WERI-Rb-1 (cell line): ENCODE results near the gene ALDH3B2.

Experiments
- DNase-seq: peaks from one replicate; pipeline ENCODE4 v3.0.0-alpha.2; 2020
- H3K27ac ChIP-seq: fragments of 250-450 bp; sonication (Bioruptor Pico); 2 replicates; pipeline ENCODE4 v1.5.1; 2020; ENCODE audit warnings: mild to moderate bottlenecking, moderate library complexity
- H3K27me3 ChIP-seq: fragments of 250-450 bp; sonication (Bioruptor Pico); 2 replicates; pipeline ENCODE4 v1.5.1; 2021; ENCODE audit warnings: mild to moderate bottlenecking, low read depth, moderate library complexity; ENCODE audit not compliant: insufficient read depth, severe bottlenecking
- H3K36me3 ChIP-seq: fragments of 250-450 bp; sonication (Bioruptor Pico); 2 replicates; pipeline ENCODE4 v1.5.1; 2020; ENCODE audit warnings: mild to moderate bottlenecking, moderate library complexity
- H3K4me3 ChIP-seq: 2 replicates; pipeline ENCODE4 v1.5.1; 2011; ENCODE audit warnings: low read depth, mild to moderate bottlenecking, control low read depth, low read length
- H3K9me3 ChIP-seq: fragments of 250-450 bp; sonication (Bioruptor Pico); 2 replicates; pipeline ENCODE4 v1.5.1; 2021; ENCODE audit warnings: mild to moderate bottlenecking, moderate library complexity; ENCODE audit not compliant: severe bottlenecking
- TF ChIP-seq, protein P1 (sequence below): IDR thresholded peaks from 2 replicates; pipeline ENCODE4 v1.5.1; 2011; ENCODE audit warnings: low read depth, mild to moderate bottlenecking, control low read depth, inconsistent platforms, low read length

The ALDH3B2 gene

GRCh38 chr11:67644472-67645418 is 29.7 kb downstream of the ALDH3B2 start:
- Histone ChIP-seq H3K4me3 (no peak overlapping the region), H3K9me3 (peaks cover 3% of the 10 kb centered on the region), H3K36me3 (no peaks in the 10 kb centered on the region), H3K27ac (no peak overlapping the region), H3K27me3 (no peaks in the 10 kb centered on the region)
- TF ChIP-seq, protein P1, sequence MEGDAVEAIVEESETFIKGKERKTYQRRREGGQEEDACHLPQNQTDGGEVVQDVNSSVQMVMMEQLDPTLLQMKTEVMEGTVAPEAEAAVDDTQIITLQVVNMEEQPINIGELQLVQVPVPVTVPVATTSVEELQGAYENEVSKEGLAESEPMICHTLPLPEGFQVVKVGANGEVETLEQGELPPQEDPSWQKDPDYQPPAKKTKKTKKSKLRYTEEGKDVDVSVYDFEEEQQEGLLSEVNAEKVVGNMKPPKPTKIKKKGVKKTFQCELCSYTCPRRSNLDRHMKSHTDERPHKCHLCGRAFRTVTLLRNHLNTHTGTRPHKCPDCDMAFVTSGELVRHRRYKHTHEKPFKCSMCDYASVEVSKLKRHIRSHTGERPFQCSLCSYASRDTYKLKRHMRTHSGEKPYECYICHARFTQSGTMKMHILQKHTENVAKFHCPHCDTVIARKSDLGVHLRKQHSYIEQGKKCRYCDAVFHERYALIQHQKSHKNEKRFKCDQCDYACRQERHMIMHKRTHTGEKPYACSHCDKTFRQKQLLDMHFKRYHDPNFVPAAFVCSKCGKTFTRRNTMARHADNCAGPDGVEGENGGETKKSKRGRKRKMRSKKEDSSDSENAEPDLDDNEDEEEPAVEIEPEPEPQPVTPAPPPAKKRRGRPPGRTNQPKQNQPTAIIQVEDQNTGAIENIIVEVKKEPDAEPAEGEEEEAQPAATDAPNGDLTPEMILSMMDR = no peak
- no peak for DNase-seq

DNA sequence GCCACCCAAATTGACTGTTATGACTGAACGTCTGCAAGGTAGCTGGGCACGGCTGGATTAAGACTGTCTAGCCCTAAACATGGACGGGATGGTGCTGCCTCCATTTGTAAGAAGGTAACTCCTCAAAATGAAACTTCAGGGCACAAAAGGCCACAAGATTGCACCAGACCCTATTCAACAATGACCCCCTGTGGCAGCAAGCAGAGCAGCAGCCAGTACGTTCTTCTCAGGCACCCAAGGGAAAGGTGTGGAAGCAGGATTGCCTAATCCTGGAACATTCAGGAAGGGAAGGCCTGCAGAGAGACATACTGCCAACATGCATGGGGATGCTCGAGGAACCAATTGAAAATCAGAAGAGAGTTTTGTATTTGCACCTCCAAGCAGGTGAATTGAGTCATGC is 30.4 kb downstream of the ALDH3B2 start:
- Histone ChIP-seq H3K9me3 (peaks cover 3% of the 10 kb centered on the region), H3K27ac (no peak overlapping the region), H3K4me3 (no peak overlapping the region), H3K36me3 (no peaks in the 10 kb centered on the region), H3K27me3 (no peaks in the 10 kb centered on the region)
- DNase-seq = peak; percentile 38
- TF ChIP-seq, protein P1 = peak; percentile 64

- Histone ChIP-seq H3K36me3 (no peaks in the 10 kb centered on the region), H3K4me3 (no peak overlapping the region), H3K9me3 (peaks cover 3% of the 10 kb centered on the region), H3K27me3 (no peaks in the 10 kb centered on the region), H3K27ac (no peak overlapping the region)
- TF ChIP-seq, protein P1 = no peak
- DNase-seq = no peak
Observed at GRCh38 chr11:67642173-67643120, 32.0 kb downstream of the ALDH3B2 start.

- no peak for DNase-seq
- TF ChIP-seq, protein P1 = no peak
- Histone ChIP-seq H3K9me3 (peaks cover 3% of the 10 kb centered on the region), H3K36me3 (no peaks in the 10 kb centered on the region), H3K27ac (no peak overlapping the region), H3K4me3 (no peak overlapping the region), H3K27me3 (no peaks in the 10 kb centered on the region)
Observed at GRCh38 chr11:67641338-67642172, 32.9 kb downstream of the ALDH3B2 start.

DNA sequence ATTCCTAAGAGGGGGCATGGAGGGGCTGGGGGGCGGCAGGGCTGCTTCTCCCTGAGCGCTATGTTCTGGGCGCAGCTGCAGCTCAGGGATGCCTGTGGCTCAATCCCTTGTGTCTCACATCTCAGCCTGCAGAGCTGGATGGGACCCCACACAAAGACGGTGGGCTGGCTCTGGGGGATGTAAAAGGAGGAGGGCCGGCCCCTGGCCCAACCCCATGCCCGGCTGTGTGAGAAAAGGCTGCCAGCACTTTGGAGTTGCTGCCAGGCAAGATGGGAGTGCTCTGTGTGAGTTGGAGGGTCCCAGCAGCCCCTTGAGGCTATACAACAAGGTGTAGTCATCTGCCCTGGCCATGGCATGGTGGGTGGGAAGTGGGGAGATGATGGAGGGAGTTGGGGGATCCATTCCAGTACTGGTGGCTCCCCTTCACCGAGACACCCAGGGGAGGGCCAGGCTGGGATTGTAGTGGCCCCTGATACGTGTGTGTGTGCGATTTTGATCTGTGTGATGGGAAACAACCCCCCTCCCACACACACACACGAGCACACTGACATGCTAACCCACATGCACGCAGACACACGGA is 33.6 kb downstream of the ALDH3B2 start:
- Histone ChIP-seq H3K9me3 (peaks cover 3% of the 10 kb centered on the region), H3K36me3 (no peaks in the 10 kb centered on the region), H3K27me3 (no peaks in the 10 kb centered on the region), H3K4me3 (no peak overlapping the region), H3K27ac (no peak overlapping the region)
- DNase-seq = no peak
- TF ChIP-seq, protein P1 = no peak
